GM21381 (cell line): ENCODE data around the gene YWHAB.
"Not testable (repeated sequence)": the region's sequence is repeated elsewhere in the genome, so short reads cannot be mapped to it uniquely, and the experiment has no call there.

Source experiments
- ATAC-seq: cut with Tn5 transposase; IDR thresholded peaks from one replicate; pipeline ENCODE4 v1.9.1; 2021; ENCODE audit warnings: mild to moderate bottlenecking, moderate library complexity; ENCODE audit not compliant: unreplicated experiment

Gene YWHAB

GRCh38 chr20:44866703-44867335, 18.7 kb upstream of the YWHAB start:
- ATAC-seq, result no peak

- no peak for ATAC-seq
Measured at GRCh38 chr20:44869471-44869870, 16.0 kb upstream of the YWHAB start.

- not testable (repeated sequence) for ATAC-seq
Measured at GRCh38 chr20:44882360-44882759, 3.1 kb upstream of the YWHAB start.

GRCh38 chr20:44883214-44883902, 2.1 kb upstream of the YWHAB start:
- ATAC-seq, result no peak

- no peak for ATAC-seq
Measured at GRCh38 chr20:44884907-44885391, 556 bp upstream of the YWHAB start.

GRCh38 chr20:44886266-44886651, 754 bp downstream of the YWHAB start:
- no peak for ATAC-seq

GRCh38 chr20:44886828-44887227, 1.3 kb downstream of the YWHAB start:
- no peak for ATAC-seq

GRCh38 chr20:44887466-44887865, 2.0 kb downstream of the YWHAB start:
- ATAC-seq, result no peak

- ATAC-seq, result no peak
Measured at GRCh38 chr20:44888226-44889103, 3.0 kb downstream of the YWHAB start.

- no peak for ATAC-seq
Measured at GRCh38 chr20:44891826-44892225, 6.3 kb downstream of the YWHAB start.

- ATAC-seq, result no peak
Measured at GRCh38 chr20:44894959-44895358, 9.5 kb downstream of the YWHAB start.

- ATAC-seq, result no peak
Measured at GRCh38 chr20:44896583-44896982, 11.1 kb downstream of the YWHAB start.

GRCh38 chr20:44897133-44897532, 11.6 kb downstream of the YWHAB start:
- no peak for ATAC-seq

- ATAC-seq, result no peak
Measured at GRCh38 chr20:44900231-44900854, 14.8 kb downstream of the YWHAB start.

- ATAC-seq, result no peak
Measured at GRCh38 chr20:44901974-44902373, 16.5 kb downstream of the YWHAB start.

- no peak for ATAC-seq
Measured at GRCh38 chr20:44904377-44904776, 18.9 kb downstream of the YWHAB start.

- ATAC-seq, result no peak
Measured at GRCh38 chr20:44908987-44909871, 23.7 kb downstream of the YWHAB start.

- ATAC-seq, result peak; percentile 87
Measured at GRCh38 chr20:44909872-44910689, 24.6 kb downstream of the YWHAB start, which contains the start of gene PABPC1L. PABPC1L (plus strand) TSS chr20:44910060; CDS start chr20:44910144, 84 bp downstream.

GRCh38 chr20:44910690-44911262, 25.3 kb downstream of the YWHAB start:
- ATAC-seq, result no peak
